ENCODE data around the gene APBB2.

The APBB2 gene

DNA sequence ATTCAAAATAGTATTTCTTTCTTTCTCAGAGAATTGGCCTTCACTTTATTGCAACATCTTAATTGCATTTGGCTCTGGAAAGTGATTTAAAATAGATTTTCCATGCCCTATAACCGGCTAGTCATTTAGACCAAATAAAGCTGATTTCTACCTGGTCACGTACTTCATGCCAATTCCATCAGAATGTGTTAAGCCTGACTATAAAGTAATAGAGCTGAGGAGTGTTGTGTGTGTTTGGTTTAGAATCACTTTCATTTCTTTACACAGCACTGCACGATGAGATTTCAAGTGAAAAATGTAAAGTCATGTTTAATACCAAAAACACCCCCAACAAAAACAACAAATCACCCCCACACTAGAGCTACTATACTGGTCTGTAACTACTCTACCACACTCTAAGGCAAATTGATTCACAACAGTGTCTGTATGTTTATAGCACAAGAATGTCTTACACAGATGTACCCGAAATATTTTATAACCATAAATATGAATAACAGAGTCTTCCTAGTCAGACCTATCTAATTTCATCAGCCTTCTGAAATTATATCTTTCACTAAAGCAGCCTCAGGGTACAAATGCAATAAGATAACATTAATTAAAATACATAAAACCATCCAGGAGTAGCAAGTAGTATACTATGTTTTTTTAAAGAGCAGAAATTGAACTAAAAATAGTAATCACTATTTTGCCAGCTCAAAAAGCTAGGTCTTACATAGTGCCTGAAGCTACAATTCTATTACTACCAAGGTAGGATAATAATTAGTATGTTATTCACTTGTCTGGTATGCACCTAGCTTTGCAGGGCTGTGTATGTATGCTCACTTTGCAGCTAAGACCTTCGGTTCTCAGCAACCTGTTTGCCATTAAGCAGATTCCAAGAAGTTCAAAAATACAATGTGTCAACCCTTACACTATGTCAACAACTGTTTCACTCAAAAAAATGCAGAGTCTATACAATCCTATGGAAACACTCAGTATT lies 28.4 kb downstream of the APBB2 start:
- DNase-seq: no peak

DNA sequence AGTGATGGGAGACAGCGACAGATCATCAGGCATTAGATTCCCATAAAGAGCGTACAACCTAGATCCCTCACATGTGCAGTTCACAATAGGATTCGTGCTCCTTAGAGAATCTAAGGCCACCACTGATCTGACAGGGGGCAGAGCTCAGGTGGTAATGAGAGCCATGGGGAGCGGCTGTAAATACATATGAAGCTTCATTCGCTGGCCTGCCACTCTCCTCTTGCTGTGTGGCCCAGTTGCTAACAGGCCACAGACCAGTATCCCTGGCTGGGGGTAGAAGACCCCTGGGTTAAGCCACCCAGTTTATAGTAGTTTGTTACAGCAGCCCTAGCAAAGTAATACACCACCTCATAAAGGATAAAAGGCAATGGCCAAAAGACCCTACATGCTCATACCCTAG lies 30.3 kb downstream of the APBB2 start:
- no peak for DNase-seq

- no peak for DNase-seq
Measured at GRCh38 chr4:41183021-41183553, 31.3 kb downstream of the APBB2 start.

DNA sequence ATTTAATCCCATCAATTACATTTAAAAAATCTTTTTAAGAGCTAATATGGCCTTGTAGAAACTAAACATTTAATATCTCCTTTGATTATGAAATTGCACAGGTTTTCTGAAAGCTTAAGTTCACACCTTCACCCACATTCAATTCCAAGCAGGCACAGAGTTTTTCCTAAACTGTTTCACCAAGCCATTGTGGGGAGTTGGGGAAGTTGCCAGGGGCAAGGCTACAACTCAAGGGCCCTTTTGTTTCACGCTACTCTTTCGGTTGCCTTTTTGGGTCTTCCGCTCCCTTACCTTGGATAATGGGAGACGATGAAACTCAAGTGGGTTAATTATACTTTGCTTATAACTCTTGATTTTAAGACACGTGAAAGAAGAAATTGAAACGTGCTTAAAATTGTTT lies 33.3 kb downstream of the APBB2 start:
- DNase-seq: no peak

DNA sequence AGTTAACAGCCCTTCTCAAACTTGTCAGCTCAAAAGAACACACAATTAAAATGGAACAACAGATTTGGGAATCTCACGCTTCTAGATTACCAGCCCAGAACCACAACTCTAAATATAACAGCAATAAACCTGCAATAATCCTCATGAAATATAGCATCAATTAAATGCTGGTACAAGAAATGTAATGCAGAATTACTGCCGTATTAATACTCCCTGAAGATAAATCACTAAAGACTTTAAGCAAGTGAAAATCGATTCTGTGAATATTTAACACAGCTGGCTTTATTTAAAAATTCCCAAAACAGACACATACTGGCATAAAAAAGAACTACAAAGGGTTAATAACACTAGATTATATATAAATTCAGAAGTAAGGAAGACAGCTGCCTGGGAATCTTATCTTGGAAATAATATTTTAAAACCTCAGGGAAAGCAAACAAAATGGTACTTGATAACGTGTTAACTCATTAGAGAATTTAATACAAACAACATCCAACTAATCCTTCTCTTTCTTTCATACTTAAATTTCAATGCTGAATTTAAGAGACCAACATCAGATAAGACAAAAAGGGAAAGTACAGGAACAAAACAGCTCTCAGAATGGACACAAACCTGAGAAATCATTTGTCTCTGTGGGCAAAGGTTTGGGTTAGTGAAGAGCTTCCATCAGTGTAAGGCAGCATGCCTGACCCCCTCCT lies 34.7 kb downstream of the APBB2 start:
- DNase-seq: no peak

GRCh38 chr4:41178372-41179370 lies 35.7 kb downstream of the APBB2 start:
- no peak for DNase-seq

DNA sequence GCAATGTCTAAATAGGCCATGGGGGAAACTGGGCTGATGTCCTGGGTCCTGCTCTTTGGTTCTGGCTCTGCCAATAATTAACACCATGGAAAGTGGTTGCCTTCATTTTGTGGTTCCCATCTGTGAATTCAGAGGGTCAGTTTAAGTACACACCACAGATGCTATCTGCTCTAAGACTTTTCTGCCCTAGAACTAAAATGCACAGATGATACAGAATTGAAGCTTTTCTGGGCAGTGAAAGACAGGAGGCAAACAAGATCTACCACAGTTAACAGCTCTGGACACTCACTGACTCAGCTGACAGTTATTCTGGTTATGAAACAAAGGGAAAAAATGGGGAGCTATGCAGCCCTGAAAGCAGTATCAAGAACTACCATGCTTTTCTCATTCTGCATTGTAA lies 37.3 kb downstream of the APBB2 start:
- no peak for DNase-seq

- no peak for DNase-seq
Measured at GRCh38 chr4:41176340-41176739, 38.0 kb downstream of the APBB2 start.

DNA sequence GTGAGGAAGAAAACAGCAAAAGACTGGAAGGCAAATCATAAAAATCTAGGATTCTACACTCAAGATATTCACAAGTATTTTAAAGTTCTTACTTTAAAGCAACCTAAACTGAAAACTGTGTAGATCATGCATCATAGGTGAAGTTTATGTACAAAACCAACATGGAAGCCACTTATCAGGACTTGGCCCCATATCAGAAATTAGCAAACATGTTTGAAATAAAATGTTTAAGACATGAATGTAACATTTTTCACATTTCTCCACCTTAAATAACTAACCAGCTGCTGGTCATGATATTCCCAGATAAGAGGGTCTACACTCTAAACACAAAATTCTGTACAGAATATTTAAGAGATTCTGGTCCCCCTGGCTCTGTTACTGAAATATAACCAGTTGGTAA lies 38.5 kb downstream of the APBB2 start:
- no peak for DNase-seq

GRCh38 chr4:41174444-41174843 lies 39.9 kb downstream of the APBB2 start:
- DNase-seq: no peak

DNA sequence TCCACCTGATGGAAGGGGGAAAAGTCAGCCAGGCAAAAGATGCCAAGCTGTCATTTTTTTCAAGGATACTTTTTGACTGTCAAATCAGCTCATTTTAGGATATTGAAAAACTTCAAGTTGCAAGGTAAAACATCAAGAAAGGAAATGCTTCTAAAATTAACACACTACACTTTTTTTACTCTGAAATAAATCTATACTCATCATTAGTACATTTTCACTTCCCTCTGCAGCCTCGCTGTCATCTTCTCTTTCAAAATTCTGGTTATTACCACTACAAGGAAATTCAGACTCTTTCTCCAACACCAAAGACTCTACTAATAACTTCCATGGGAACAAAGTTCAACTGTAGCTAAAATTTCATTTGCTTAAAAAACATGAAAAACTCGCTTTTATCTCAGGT lies 41.6 kb downstream of the APBB2 start:
- DNase-seq: no peak

GRCh38 chr4:41169256-41169800 lies 45.0 kb downstream of the APBB2 start:
- no peak for DNase-seq

DNA sequence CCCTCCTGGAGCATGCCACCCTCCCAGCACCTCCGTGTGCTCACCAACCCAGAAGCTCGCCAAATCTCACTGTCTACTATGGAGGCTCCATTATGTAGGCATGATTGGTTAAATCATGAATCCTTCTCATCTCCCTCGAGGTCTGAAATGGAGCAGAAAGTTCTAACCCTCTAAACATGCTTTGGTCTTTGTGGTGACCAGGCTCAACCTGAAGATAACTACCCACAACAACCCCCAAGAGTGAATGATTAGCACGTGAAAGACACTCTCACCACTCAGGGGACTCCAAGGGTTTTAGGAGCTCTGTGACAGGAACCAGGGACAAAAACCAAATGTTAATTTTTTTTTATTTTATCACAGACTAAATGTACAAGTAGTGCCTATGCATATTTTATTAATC lies 47.2 kb downstream of the APBB2 start:
- DNase-seq: no peak

GRCh38 chr4:41164405-41164804 lies 49.9 kb downstream of the APBB2 start:
- no peak for DNase-seq

DNA sequence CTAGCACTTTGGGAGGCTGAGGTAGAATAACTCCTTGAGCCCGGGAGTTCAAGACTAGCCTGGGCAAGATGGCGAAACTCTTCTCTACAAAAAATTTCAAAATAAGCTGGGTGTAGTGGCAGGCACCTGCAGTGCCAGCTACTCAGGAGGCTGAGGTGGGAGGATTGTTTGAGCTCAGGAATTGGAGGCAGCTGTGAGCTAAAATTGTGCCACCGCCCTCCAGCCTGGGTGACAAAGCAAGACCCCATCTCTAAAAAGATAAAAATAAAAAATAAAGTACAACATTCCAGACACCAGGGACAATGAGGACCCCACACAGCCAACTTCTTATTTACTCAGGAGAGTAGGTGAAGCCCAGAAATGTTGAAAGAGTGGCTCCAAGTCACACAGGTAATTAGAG lies 53.0 kb downstream of the APBB2 start:
- DNase-seq: no peak

DNA sequence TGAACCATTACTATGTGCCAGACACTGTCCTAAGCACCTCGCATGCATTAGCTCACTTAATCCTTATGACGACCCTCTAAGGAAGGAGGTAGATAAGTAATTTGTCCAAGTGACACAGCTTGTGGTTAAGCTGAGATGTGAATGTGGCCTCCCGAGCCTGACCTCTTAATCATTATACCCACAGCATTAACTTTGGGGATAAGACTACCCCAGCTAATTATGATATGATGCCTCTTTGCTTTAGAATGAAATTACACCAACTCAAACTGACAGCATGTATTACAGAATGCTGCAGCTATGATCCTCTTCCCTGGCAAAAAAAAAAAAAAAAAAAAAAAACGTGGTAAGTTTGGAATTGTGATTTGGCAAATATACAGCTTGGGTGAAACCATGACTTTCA lies 53.5 kb downstream of the APBB2 start:
- DNase-seq: no peak

DNA sequence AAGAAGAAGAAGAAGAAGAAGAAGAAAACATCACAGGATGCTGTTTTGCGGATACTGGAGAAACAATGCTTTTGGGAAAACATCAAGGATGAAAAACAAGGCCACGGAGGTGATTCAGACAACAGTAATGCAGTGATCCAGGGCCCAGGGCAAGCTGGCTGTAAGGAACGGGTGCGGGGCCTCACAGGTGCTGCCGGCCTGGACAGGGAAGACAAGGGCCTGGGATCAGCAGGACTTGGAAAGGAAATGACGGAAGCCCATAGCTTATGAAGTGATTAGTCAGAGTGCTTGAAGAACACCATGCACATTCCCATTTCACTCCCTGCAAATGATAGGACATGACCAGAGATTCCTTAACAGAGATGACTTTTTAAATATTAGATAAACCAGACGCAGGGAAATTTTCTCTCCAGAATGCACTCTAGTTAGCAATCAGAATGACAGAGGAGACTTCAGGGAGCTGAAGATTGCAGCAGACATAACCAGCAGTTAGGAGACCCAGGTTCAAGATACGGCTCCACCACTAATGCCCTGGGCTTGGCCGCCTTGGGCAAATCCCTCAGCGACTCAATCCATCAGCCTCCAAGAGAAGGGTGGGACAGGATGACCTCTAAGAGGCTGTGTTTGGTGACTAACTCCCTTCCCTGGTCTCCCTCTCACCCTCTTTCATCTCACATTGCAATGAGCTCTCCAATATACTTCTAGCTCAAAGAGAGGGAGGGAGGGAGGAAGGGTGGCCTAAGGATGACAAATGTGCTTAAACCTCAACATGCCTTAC lies 54.1 kb downstream of the APBB2 start:
- no peak for DNase-seq

GRCh38 chr4:41158756-41159155 lies 55.6 kb downstream of the APBB2 start:
- no peak for DNase-seq

DNA sequence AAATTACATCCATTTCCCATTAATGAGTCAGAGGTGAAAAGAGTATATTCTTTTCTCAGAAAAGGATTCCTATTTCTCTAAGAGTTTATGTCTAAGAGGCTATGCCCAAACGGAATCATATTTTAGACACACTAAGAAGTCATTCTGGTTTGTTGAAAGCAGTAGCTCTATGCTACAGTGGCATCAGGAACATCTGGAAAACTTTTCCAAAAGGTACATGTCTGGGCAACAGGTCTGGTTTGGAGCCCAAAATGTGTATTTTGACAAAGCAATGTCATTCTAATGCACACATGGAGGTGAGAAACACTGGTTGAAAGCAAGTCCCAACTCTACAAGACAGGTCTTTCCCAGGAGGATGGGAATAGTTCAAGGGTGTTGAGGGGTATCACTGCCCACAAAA lies 56.1 kb downstream of the APBB2 start:
- no peak for DNase-seq

DNA sequence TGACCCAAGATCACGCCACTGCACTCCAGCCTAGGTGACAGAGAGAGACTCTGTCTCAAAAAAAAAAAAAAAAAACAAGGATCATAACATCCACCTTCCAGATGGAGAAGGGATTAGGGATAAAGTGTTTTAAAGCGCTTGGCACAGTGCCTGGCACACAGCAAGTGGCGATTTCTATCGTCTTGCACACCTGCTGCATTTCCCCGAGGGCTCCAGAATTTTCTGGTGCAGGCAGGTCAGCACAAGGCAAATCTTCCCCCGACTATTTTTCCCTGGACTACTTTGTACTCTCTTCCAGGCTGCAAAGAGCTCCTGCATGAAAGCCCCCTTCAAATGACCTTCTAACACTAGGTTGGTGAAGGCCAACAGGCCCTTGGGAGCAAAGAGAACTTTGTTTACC lies 57.3 kb downstream of the APBB2 start:
- no peak for DNase-seq

DNA sequence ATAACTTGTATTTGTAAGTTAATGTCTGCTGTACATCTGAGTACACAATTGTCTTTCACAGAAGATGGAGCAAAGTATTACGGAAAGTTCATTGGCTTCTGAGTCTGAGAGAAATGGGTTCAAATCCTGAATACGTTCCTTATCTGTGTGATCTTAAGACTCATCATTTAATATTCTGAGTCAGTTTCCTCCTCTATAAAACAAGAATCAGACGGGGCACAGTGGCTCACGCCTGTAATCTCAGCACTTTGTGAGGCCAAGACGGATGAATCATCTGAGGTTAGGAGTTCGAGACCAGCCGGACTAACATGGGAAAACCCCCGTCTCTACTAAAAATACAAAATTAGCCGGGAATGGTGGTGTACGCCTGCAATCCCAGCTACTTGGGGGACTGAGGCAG lies 57.8 kb downstream of the APBB2 start:
- no peak for DNase-seq
